Body of pancreas (tissue), 4 donors: ENCODE measurements around the gene RNF111.

Experiments
- POLR2A ChIP-seq, 3 donors: fragments of 450-650 bp; IDR thresholded peaks; one replicate each; pipeline ENCODE4 v1.6.1; 2016; ENCODE audit warnings: antibody characterized with exemption in 3 of 3, mild to moderate bottlenecking in 2 of 3
- TF ChIP-seq, protein P1 (sequence below), 7 experiments: fragments of 450-650 bp in 4 of 7; fragments of 200-600 bp in 3 of 7; sonication (generic) in 3 of 7; IDR thresholded peaks; one replicate each; pipeline ENCODE4 v1.5.1; 2016 to 2019; ENCODE audit warnings: antibody characterized with exemption in 7 of 7

DNA sequence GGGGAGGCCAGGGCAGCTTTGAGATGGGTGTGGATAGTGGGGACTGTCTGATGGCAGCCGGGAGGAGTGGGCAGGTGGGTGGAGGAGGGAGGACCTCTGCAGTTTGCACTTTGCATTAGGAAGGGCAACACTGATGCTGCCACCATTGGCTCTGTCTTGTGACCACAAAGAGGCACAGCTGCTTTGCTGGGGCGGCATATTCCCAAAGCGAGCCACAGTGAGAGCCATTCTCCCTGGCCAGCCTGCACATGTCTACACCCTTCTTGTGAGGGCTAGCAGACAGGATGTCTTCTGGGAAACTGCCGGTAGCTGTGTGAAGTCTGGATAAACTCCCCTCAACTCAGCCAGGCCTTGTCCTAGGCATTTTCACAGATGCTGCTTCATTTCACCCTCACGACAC lies 155.8 kb downstream of the RNF111 start:
- no peak for TF ChIP-seq POLR2A (IDR thresholded peaks at IDR 0.05)
- TF ChIP-seq, protein P1, sequence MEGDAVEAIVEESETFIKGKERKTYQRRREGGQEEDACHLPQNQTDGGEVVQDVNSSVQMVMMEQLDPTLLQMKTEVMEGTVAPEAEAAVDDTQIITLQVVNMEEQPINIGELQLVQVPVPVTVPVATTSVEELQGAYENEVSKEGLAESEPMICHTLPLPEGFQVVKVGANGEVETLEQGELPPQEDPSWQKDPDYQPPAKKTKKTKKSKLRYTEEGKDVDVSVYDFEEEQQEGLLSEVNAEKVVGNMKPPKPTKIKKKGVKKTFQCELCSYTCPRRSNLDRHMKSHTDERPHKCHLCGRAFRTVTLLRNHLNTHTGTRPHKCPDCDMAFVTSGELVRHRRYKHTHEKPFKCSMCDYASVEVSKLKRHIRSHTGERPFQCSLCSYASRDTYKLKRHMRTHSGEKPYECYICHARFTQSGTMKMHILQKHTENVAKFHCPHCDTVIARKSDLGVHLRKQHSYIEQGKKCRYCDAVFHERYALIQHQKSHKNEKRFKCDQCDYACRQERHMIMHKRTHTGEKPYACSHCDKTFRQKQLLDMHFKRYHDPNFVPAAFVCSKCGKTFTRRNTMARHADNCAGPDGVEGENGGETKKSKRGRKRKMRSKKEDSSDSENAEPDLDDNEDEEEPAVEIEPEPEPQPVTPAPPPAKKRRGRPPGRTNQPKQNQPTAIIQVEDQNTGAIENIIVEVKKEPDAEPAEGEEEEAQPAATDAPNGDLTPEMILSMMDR (IDR thresholded peaks at IDR 0.05), result no peak
